Measurements from ENCODE around the gene IL9. TPM values are rescaled to one million over a fixed set of nuclear protein-coding genes. Genes with fewer than 3 reads are reported as not detected.

Gene IL9
- total RNA-seq, 3 donors from 2014 or later, result not detected

DNA sequence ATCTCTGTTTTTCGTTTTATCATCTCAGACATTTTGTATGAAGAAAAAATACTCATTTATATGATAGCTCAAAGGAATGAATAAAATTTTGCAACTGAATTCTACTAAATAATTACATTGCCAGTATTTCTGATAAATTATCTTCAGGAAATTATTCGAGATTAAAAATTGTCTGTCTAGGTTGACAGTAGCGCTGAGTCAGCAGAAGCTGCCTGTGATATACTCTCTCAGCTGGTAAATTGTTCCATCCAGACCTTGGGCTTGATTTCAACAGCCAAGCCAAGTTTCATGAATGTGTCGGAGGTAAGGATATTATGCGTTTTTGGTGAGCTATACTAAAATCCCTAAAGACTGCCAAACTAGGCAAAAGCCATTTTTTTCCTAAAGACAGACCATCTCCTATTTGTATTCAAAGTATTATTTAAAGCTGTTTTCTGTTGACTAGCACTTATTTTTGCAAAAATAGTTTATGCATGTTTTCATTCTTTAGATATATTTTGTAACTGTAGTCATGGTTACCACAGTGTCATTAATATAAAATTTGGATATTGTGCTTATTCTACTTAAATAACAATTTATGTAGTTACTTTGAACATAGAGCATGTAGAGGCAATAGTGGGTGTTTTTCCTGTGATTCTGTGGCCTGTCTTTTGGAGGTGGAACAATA lies 41.7 kb upstream of the IL9 start:
- TF ChIP-seq, protein P1, sequence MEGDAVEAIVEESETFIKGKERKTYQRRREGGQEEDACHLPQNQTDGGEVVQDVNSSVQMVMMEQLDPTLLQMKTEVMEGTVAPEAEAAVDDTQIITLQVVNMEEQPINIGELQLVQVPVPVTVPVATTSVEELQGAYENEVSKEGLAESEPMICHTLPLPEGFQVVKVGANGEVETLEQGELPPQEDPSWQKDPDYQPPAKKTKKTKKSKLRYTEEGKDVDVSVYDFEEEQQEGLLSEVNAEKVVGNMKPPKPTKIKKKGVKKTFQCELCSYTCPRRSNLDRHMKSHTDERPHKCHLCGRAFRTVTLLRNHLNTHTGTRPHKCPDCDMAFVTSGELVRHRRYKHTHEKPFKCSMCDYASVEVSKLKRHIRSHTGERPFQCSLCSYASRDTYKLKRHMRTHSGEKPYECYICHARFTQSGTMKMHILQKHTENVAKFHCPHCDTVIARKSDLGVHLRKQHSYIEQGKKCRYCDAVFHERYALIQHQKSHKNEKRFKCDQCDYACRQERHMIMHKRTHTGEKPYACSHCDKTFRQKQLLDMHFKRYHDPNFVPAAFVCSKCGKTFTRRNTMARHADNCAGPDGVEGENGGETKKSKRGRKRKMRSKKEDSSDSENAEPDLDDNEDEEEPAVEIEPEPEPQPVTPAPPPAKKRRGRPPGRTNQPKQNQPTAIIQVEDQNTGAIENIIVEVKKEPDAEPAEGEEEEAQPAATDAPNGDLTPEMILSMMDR (IDR thresholded peaks at IDR 0.05), result no peak
- Histone ChIP-seq H3K36me3 (ENCODE audit: low read depth) (no peaks in the 10 kb centered on the region), H3K4me1 (ENCODE audit: low read depth) (no peaks in the 10 kb centered on the region), H3K4me3 (no peak overlapping the region), H3K9me3 (no peaks in the 10 kb centered on the region)
- no peak for DNase-seq
- intact Hi-C loops (cut with DNase I, micrococcal nuclease), result no loop called here
- ATAC-seq, result no peak

DNA sequence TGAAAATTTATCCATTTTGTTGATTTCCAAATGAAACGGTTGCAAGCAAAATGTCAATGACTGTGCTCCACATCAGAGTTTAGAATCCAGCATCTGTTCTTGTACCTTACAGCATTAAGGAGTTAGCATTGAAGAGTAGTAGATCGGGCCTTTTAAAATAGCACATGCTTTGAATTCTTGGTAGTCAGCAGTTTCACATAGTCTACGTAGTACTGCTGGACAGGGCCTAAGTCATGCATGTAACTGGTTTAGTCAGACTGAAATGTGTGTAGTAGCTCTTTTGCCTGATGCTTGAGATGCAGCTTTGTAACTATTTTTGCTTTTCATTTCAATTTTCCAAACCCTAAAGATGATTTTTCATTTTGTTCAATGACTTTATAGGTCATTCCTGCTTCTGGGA lies 39.3 kb upstream of the IL9 start:
- peaks cover 3% of the 10 kb centered on the region for H3K4me1 ChIP-seq (ENCODE audit: low read depth)
- intact Hi-C loops (cut with DNase I, micrococcal nuclease), result no loop called here
- ATAC-seq (no peak), DNase-seq (no peak)
- no peak overlapping the region for H3K4me3 ChIP-seq
- no peaks in the 10 kb centered on the region for H3K36me3 ChIP-seq (ENCODE audit: low read depth)
- no peaks in the 10 kb centered on the region for H3K9me3 ChIP-seq
- TF ChIP-seq, protein P1 (IDR thresholded peaks at IDR 0.05), result no peak

DNA sequence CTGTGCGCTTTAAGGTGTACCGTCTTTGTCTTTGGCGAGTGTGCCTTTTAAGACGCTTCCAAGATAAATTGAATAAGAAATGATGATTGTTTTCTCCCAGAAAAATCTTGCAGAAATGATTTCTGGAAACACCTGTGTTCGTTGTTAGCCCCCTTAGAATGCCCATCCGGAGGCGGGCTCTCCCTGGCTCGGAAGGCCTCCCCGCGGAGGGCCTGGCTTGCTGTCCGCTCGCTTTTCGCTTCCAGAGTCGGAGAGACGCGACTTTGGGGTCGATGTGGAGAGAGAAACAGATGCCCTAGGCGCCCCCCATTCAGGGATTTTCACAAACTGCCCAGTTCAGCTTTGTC lies 35.3 kb upstream of the IL9 start:
- intact Hi-C loops (cut with DNase I, micrococcal nuclease), result no loop called here

DNA sequence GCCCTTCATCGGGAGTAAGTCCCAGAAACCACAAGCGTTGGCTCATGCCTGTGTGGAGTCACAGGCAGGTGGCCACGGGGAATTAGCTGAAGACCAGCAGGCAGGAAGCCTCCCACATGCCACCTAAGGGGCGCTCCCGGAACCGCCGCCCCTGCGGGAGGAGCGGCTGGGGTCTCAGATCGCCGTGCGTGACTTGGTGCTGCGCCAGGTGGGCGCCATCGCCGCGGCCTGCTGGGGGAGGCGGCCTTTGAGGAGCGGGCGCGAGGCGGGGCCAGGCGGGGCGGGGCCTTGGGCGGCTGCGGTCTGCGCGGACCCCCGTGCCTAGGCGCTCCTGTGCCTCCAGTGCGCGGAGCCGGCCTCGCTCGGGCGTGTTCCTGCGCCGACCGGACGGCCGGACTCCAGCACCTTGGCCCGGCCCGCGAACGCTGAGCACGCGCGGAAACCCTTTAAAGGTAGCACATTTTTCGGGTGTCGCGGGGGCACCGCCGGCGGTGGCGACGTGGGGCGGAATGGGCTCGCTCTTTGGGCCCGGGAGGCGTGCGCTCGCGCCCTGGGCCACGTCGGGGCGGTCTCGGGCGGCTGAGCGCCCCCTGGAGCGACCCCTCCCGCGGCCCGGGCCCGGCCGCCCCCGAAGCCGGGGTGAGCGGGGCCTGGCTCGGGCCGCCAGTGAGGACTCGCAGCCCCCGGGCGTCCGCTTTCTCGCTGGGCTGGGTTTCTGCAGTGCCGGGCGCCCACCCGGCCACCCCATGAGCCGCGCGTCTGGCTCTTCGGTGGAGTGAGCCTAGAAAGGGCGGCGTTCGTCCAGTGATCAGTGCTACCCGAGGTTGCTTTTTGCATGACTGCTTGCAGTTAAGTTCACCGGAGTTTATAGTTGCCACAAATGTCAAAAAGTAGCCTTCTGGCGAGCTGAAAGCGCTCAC lies 34.6 kb upstream of the IL9 start:
- no peaks in the 10 kb centered on the region for H3K36me3 ChIP-seq (ENCODE audit: low read depth)
- DNase-seq (no peak), ATAC-seq (no peak)
- H3K4me1 ChIP-seq (ENCODE audit: low read depth), result peaks cover 4% of the 10 kb centered on the region
- TF ChIP-seq, protein P1 (IDR thresholded peaks at IDR 0.05), result no peak
- no peaks in the 10 kb centered on the region for H3K9me3 ChIP-seq
- no peak overlapping the region for H3K4me3 ChIP-seq
- intact Hi-C loops (cut with DNase I, micrococcal nuclease), result no loop called here

More for the DNA sequence above, 35.3 kb upstream of the IL9 start:
- TF ChIP-seq, protein P1 (IDR thresholded peaks at IDR 0.05), result no peak
- H3K36me3 ChIP-seq (ENCODE audit: low read depth), result no peaks in the 10 kb centered on the region
- no peaks in the 10 kb centered on the region for H3K9me3 ChIP-seq
- no peak for DNase-seq
- H3K4me1 ChIP-seq (ENCODE audit: low read depth), result peaks cover 4% of the 10 kb centered on the region
- no peak for ATAC-seq
- H3K4me3 ChIP-seq, result no peak overlapping the region

DNA sequence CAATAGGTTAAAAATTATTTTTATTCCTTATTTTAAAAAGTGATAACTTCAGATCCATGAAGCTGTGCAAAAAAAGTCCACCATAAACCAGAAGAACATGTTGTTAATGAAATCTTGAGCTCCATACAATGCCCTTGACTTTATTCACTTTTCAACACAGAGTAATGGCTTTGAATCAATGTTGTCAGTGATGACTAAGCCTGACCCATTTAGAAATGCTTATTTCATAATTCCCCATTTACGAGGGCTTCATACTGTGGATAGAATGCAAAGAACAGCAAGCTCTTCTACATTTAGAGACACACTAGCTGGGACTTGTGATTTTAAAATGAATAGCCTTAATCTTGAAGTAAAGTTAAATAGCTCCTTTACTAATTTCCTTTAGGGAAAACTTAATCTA lies 25.7 kb upstream of the IL9 start:
- TF ChIP-seq, protein P1 (IDR thresholded peaks at IDR 0.05), result no peak
- DNase-seq, result no peak
- intact Hi-C loops (cut with DNase I, micrococcal nuclease), result no loop called here
- no peaks in the 10 kb centered on the region for H3K4me1 ChIP-seq (ENCODE audit: low read depth)
- H3K9me3 ChIP-seq, result no peaks in the 10 kb centered on the region
- ATAC-seq, result no peak
- H3K4me3 ChIP-seq, result no peak overlapping the region
- H3K36me3 ChIP-seq (ENCODE audit: low read depth), result no peaks in the 10 kb centered on the region
